HepG2 (cell line): ENCODE data around the gene LRRC45. TPM values are rescaled to one million over a fixed set of nuclear protein-coding genes. Genes with fewer than 3 reads are reported as not detected.

Source experiments
- CEBPB ChIP-seq: IDR thresholded peaks from 2 replicates; pipeline ENCODE4 v1.6.1; 2011; ENCODE audit warnings: low read depth, low read length, improper control_type of control experiment, borderline replicate concordance
- CREB3 ChIP-seq: sonication (generic); formaldehyde crosslinking; IDR thresholded peaks from 2 replicates; pipeline ENCODE4 v1.5.0; 2020; ENCODE audit warnings: missing genetic modification reagents
- E2F2 ChIP-seq: sonication (generic); formaldehyde crosslinking; IDR thresholded peaks from 2 replicates; pipeline ENCODE4 v1.4.0; 2020; ENCODE audit warnings: missing genetic modification reagents, borderline replicate concordance
- ELF3 ChIP-seq: IDR thresholded peaks from 2 replicates; pipeline ENCODE4 v1.6.1; 2016; ENCODE audit warnings: missing genetic modification reagents, missing compliant biosample characterization
- FOXA1 ChIP-seq, 2 experiments: fragments of 450-650 bp in 1 of 2; sonication (generic) in 1 of 2; formaldehyde crosslinking in 1 of 2; IDR thresholded peaks; 2 replicates each; pipeline versions ENCODE4 v1.4.0 to v1.6.1; 2016 to 2020; ENCODE audit warnings: missing genetic modification reagents in 1 of 2
- GLI4 ChIP-seq: sonication (generic); formaldehyde crosslinking; IDR thresholded peaks from 2 replicates; pipeline ENCODE4 v1.5.1; 2020; ENCODE audit warnings: missing genetic modification reagents, mild to moderate bottlenecking, moderate library complexity, borderline replicate concordance
- HOXA3 ChIP-seq: sonication (generic); formaldehyde crosslinking; IDR thresholded peaks from 2 replicates; pipeline ENCODE4 v1.5.0; 2020; ENCODE audit warnings: missing genetic modification reagents
- MEIS1 ChIP-seq: sonication (generic); formaldehyde crosslinking; IDR thresholded peaks from 2 replicates; pipeline ENCODE4 v1.9.0; 2021; ENCODE audit warnings: mild to moderate bottlenecking, missing genetic modification reagents, moderate library complexity, borderline replicate concordance
- MIER3 ChIP-seq: IDR thresholded peaks from 2 replicates; pipeline ENCODE4 v1.6.1; 2016; ENCODE audit warnings: missing compliant biosample characterization, borderline replicate concordance
- RBAK ChIP-seq: sonication (generic); formaldehyde crosslinking; IDR thresholded peaks from 2 replicates; pipeline ENCODE4 v1.5.1; 2020; ENCODE audit warnings: mild to moderate bottlenecking, missing genetic modification reagents
- ZNF136 ChIP-seq: sonication (generic); formaldehyde crosslinking; IDR thresholded peaks from 2 replicates; pipeline ENCODE4 v1.8.1; 2022; ENCODE audit warnings: low read depth, mild to moderate bottlenecking, moderate library complexity, missing genetic modification reagents
- ZNF615 ChIP-seq: sonication (generic); formaldehyde crosslinking; IDR thresholded peaks from 2 replicates; pipeline ENCODE4 v1.5.0; 2020; ENCODE audit warnings: mild to moderate bottlenecking, missing genetic modification reagents, borderline replicate concordance
- ZNF652 ChIP-seq: IDR thresholded peaks from 2 replicates; pipeline ENCODE4 v1.6.1; 2016; ENCODE audit warnings: low read depth, borderline replicate concordance
- polyA plus RNA-seq, 8 experiments: library from polyadenylated mRNA; depleted of rRNA in 3 of 8; stranded (reverse) in 7 of 8; unstranded in 1 of 8; fragments of >200 nt; fragmentation: Illumina TruSeq in 4 of 8; extraction: Trizol in 4 of 8; gene quantifications; 2 replicates each; pipeline versions ENCODE4 v1.2.1 to v1.2.3, GENCODE V29; 2011 to 2016; ENCODE audit warnings: low read depth in 4 of 8, missing spikeins in 1 of 8, mixed read lengths in 1 of 8; ENCODE audit not compliant: insufficient read depth in 1 of 8
- total RNA-seq, 5 experiments: library from RNA; depleted of rRNA; stranded (reverse); fragments of >200 nt; fragmentation: Illumina TruSeq; extraction: Trizol; gene quantifications; 2 replicates each; pipeline ENCODE4 v1.2.3, GENCODE V29; 2016; ENCODE audit warnings: low read depth in 1 of 5
- TF ChIP-seq, protein P1 (sequence below): sonication (generic); formaldehyde crosslinking; IDR thresholded peaks from 2 replicates; pipeline ENCODE4 v1.4.0; 2020; ENCODE audit warnings: missing genetic modification reagents
- TF ChIP-seq, protein P2 (sequence below): sonication (generic); formaldehyde crosslinking; conservative IDR thresholded peaks from 2 replicates; pipeline ENCODE4 v1.4.0; 2020; ENCODE audit warnings: mild to moderate bottlenecking, missing genetic modification reagents, moderate library complexity

The LRRC45 gene
- total and polyA plus RNA-seq, 2 of the 13 experiments (the other 11 are each of a cell fraction or from before 2014, with no cell fraction given): 11.6 to 48.1 TPM

DNA sequence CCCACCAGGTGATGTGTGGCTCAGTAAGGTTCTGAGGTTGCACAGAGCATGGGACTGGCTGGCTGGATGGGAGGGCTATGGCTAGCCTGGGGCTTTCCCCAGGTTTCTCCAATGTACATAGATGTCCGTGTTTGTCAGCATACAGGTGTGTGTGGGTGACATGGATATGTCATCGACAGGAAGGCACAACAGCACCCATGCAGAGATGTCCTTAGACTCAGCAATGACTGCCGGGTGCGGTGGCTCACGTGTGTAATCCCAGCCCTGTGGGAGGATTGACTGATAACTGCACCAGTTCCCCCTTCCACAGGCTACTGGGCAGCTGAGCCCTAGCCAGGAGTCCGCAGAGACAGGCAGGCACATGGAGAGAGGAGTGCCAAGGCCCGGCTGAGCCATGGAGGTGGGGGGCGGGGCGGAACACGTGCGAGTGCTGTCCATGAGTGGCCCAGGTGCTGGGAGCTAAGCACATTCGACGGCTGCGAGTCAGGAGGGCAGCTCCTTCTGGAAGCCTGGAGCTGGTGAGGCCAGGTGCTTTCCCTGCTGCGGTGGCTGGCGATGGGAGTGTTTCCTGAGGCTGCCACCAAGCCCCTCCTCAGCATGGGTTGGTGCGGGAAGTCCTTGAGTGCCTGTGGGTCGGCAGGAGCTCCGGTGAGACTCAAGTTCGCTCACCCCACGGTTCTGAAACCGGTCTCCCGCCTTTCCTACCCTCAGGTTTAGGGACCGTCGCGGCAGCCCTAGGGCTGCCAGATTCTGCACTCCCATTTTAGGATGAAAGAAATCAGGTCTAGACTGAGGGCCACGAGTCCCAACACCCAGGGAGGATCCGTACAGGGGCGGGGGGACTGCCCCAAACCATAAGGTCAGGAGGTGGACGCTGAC is 46.5 kb upstream of the LRRC45 start (continued):
- TF ChIP-seq ZNF652 (CRISPR knock-in tag) (no peak), HOXA3 (CRISPR knock-in tag) (peak; percentile 45; the same call in 1 of the 2 replicates), GLI4 (CRISPR knock-in tag) (no peak; the same call in 1 of the 2 replicates), ZNF136 (CRISPR knock-in tag) (no peak), ZNF615 (no peak), MEIS1 (CRISPR knock-in tag) (no peak), MIER3 (CRISPR knock-in tag) (no peak; the same call in 1 of the 2 replicates), E2F2 (CRISPR knock-in tag) (no peak), CREB3 (CRISPR knock-in tag) (no peak), ELF3 (CRISPR knock-in tag) (no peak; the same call in 1 of the 2 replicates), RBAK (CRISPR knock-in tag) (no peak; the same call in 1 of the 2 replicates), FOXA1 (IDR thresholded peaks at IDR 0.05) (no peak), FOXA1 (CRISPR knock-in tag; IDR thresholded peaks at IDR 0.05) (no peak), CEBPB (no peak)
- TF ChIP-seq, protein P1, sequence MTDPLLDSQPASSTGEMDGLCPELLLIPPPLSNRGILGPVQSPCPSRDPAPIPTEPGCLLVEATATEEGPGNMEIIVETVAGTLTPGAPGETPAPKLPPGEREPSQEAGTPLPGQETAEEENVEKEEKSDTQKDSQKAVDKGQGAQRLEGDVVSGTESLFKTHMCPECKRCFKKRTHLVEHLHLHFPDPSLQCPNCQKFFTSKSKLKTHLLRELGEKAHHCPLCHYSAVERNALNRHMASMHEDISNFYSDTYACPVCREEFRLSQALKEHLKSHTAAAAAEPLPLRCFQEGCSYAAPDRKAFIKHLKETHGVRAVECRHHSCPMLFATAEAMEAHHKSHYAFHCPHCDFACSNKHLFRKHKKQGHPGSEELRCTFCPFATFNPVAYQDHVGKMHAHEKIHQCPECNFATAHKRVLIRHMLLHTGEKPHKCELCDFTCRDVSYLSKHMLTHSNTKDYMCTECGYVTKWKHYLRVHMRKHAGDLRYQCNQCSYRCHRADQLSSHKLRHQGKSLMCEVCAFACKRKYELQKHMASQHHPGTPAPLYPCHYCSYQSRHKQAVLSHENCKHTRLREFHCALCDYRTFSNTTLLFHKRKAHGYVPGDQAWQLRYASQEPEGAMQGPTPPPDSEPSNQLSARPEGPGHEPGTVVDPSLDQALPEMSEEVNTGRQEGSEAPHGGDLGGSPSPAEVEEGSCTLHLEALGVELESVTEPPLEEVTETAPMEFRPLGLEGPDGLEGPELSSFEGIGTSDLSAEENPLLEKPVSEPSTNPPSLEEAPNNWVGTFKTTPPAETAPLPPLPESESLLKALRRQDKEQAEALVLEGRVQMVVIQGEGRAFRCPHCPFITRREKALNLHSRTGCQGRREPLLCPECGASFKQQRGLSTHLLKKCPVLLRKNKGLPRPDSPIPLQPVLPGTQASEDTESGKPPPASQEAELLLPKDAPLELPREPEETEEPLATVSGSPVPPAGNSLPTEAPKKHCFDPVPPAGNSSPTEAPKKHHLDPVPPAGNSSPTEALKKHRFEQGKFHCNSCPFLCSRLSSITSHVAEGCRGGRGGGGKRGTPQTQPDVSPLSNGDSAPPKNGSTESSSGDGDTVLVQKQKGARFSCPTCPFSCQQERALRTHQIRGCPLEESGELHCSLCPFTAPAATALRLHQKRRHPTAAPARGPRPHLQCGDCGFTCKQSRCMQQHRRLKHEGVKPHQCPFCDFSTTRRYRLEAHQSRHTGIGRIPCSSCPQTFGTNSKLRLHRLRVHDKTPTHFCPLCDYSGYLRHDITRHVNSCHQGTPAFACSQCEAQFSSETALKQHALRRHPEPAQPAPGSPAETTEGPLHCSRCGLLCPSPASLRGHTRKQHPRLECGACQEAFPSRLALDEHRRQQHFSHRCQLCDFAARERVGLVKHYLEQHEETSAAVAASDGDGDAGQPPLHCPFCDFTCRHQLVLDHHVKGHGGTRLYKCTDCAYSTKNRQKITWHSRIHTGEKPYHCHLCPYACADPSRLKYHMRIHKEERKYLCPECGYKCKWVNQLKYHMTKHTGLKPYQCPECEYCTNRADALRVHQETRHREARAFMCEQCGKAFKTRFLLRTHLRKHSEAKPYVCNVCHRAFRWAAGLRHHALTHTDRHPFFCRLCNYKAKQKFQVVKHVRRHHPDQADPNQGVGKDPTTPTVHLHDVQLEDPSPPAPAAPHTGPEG (CRISPR knock-in tag): no peak
- TF ChIP-seq, protein P2, sequence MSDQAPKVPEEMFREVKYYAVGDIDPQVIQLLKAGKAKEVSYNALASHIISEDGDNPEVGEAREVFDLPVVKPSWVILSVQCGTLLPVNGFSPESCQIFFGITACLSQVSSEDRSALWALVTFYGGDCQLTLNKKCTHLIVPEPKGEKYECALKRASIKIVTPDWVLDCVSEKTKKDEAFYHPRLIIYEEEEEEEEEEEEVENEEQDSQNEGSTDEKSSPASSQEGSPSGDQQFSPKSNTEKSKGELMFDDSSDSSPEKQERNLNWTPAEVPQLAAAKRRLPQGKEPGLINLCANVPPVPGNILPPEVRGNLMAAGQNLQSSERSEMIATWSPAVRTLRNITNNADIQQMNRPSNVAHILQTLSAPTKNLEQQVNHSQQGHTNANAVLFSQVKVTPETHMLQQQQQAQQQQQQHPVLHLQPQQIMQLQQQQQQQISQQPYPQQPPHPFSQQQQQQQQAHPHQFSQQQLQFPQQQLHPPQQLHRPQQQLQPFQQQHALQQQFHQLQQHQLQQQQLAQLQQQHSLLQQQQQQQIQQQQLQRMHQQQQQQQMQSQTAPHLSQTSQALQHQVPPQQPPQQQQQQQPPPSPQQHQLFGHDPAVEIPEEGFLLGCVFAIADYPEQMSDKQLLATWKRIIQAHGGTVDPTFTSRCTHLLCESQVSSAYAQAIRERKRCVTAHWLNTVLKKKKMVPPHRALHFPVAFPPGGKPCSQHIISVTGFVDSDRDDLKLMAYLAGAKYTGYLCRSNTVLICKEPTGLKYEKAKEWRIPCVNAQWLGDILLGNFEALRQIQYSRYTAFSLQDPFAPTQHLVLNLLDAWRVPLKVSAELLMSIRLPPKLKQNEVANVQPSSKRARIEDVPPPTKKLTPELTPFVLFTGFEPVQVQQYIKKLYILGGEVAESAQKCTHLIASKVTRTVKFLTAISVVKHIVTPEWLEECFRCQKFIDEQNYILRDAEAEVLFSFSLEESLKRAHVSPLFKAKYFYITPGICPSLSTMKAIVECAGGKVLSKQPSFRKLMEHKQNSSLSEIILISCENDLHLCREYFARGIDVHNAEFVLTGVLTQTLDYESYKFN: peak; percentile 44; the same call in 1 of the 2 replicates
